GM19239 (cell line): ENCODE results near the gene OCRL.

ENCODE experiments used
- DNase-seq: peaks from one replicate; pipeline ENCODE4 v3.0.0; 2011; ENCODE audit warnings: low spot score; ENCODE audit not compliant: insufficient read length
- FAIRE-seq: peaks from 2 replicates; lab custom pipeline; 2011; peaks lifted over from hg19 to GRCh38; lab: Jason Lieb, UNC

The OCRL gene

GRCh38 chrX:129577473-129577872, 37.4 kb downstream of the OCRL start:
- DNase-seq (no peak), FAIRE-seq (peak; percentile 11)

DNA sequence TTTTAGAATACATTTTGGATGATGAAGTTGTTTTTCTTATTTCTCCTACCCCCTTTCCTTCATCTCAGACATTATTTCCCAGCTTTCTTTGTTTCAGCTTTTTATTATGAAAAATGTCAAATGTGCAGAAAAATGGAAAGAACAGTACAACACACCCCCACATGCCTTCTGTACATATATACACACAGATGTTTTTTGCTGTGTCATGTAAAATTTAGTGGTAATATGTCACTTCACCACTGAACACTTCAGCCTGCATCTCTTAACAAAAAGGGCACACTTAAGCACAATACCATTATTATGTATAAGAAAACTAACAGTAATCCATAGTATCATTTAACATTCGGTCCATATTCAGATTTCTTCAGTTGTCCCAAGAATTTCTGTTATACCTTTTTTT, 37.8 kb downstream of the OCRL start:
- DNase-seq (no peak), FAIRE-seq (no peak)

GRCh38 chrX:129581904-129582303, 41.8 kb downstream of the OCRL start:
- no peak for FAIRE-seq

GRCh38 chrX:129585167-129585566, 45.1 kb downstream of the OCRL start:
- no peak for DNase-seq
- peak; percentile 14 for FAIRE-seq

More at GRCh38 chrX:129581904-129582303, 41.8 kb downstream of the OCRL start:
- DNase-seq: no peak

GRCh38 chrX:129585691-129586090, 45.6 kb downstream of the OCRL start:
- FAIRE-seq (no peak), DNase-seq (no peak)

- FAIRE-seq: no peak
Measured at GRCh38 chrX:129586446-129586845, 46.4 kb downstream of the OCRL start.

GRCh38 chrX:129590596-129590995, 50.5 kb downstream of the OCRL start:
- FAIRE-seq (no peak), DNase-seq (no peak)

More at GRCh38 chrX:129586446-129586845, 46.4 kb downstream of the OCRL start:
- no peak for DNase-seq

DNA sequence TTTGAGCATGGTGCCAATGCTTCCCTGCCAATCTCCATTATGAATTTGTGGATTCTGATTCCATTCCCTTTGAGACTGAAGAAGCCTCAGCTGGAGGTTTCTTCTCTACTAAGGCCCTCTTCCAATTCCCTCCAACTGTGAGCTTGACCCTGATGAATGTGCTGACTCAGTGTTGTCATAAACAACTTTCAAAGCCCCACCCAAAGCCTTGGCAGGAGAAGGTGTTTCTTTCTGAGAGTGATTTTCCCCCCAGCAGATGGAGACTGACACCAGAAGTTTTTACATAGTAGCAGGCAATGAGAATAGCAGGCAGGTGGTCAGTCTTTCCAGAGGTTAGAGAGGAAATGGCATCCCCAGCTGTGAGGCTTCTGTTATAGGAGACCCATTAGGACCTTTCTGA, 53.1 kb downstream of the OCRL start:
- DNase-seq (no peak), FAIRE-seq (no peak)

- FAIRE-seq (no peak), DNase-seq (no peak)
Measured at GRCh38 chrX:129594781-129595180, 54.7 kb downstream of the OCRL start.

- no peak for FAIRE-seq
- no peak for DNase-seq
Measured at GRCh38 chrX:129596077-129596476, 56.0 kb downstream of the OCRL start.

- no peak for DNase-seq
- FAIRE-seq: no peak
Measured at GRCh38 chrX:129597905-129598304, 57.8 kb downstream of the OCRL start.

DNA sequence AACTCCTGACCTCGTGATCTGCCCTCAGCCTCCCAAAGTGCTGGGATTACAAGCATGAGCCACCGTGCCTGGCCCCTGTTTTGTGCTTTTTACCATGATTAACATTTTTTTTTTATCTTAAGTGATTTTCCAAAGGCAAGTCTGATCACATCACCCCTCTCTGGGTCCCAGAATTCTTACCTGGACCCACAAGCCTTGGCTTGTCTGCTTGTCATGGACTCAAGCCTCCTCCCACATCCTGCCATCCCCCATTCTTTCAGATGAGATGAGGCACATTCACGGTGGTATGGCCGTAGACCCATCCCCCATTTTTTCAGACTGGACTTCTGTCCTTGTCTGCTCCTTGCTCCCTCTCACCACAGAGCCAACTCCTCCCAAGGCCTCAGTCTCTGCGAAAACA, 59.4 kb downstream of the OCRL start:
- FAIRE-seq: no peak
- DNase-seq: no peak

DNA sequence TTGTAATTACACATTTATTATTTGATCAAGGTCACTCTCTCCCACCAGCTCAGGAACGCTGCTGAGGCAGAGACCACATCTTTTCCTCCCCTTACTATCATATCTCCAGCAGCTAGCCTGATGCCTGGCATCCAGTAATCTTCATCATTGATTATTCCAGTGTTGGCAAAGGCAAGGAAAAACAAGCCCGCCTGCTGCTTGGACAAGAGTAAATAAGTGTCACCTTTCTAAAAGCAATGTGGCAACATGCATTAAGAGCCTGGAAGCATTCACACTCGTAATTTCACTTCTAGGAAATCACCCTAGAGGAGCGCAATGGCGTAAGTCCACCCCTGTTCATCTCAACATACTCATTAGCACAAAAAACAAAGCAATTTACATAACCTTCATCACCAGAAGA, 59.9 kb downstream of the OCRL start:
- DNase-seq (no peak), FAIRE-seq (no peak)

DNA sequence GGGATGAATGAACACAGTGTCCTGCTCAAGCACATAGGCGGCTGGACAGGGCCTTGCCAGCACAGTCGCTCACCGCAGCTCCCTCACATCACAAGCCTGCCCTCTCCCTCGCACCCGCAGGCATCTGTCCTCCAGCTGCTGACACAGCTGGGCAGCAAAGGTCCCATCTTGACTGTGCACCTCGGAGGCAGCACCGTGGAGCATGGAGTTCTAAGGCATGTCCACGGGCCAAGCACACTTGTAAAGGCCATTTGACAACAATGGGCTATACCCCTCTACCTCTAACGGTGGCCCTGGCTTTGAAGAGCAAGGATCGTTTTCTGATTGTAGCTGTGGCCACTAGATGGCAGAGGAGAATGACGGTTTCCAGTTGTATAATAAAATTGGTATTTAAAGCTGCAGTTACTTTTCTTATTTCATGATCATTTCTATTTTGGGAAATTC, 60.9 kb downstream of the OCRL start:
- FAIRE-seq: peak; percentile 87
- no peak for DNase-seq

GRCh38 chrX:129606918-129607317, 66.9 kb downstream of the OCRL start:
- DNase-seq (peak; percentile 28), FAIRE-seq (no peak)

DNA sequence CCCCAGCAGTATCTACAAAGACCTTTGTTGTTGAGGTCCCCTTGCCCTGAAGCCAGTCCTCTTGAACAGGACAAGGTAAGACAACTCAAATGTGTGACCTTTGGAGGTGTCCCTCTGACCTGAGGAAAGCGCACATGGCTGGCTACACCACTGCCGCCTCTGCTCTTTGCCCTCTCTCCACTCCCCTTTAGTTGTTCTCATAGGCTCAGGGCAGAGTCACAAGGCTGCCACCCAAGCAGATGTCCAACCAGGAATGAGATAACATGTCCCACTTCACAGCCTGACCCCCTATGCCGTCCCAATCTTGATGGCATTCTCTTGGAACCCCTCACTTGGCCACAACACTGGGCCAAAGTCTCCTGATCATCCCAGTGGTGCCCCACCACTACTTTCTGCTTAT, 68.4 kb downstream of the OCRL start:
- no peak for FAIRE-seq
- DNase-seq: no peak

- no peak for DNase-seq
- FAIRE-seq: no peak
Measured at GRCh38 chrX:129609395-129609794, 69.3 kb downstream of the OCRL start.

DNA sequence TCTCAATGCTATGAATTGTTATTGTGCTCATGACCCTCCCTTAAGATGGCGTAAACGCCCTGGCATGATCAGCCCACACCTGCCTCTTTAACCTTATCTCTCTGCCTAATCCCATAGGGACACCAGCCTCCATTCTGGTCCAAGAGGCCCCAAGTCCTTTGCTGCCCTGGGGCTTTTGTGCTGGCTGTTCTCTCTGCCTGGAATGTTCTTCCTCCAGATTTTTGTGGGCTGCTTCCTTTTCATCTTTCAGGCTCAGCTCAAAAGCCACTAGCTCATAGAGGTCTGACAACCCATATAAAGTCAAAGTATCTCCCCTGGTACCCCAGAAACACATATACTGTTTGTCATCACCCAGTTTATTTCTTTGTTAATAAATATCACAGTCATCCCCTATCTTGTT, 72.3 kb downstream of the OCRL start:
- DNase-seq (no peak), FAIRE-seq (no peak)

DNA sequence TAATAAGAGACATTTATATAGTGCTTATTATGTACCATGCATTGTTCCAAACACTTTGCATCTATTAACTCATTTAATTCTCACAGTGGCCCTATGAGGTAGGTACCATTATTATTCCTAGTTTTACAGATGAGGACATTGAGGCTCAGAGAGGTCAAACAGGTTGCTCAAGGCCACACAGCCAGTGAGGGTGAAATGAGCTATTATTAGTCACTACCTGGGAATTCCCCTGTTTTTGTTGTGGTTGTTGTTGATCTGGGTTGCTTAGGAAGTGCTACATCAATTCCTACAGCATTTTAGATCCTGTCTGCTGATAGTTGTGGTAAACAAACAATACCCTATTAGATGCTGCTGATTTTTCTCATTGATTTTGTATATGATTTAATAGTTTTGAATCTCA, 73.5 kb downstream of the OCRL start:
- DNase-seq (no peak), FAIRE-seq (no peak)

DNA sequence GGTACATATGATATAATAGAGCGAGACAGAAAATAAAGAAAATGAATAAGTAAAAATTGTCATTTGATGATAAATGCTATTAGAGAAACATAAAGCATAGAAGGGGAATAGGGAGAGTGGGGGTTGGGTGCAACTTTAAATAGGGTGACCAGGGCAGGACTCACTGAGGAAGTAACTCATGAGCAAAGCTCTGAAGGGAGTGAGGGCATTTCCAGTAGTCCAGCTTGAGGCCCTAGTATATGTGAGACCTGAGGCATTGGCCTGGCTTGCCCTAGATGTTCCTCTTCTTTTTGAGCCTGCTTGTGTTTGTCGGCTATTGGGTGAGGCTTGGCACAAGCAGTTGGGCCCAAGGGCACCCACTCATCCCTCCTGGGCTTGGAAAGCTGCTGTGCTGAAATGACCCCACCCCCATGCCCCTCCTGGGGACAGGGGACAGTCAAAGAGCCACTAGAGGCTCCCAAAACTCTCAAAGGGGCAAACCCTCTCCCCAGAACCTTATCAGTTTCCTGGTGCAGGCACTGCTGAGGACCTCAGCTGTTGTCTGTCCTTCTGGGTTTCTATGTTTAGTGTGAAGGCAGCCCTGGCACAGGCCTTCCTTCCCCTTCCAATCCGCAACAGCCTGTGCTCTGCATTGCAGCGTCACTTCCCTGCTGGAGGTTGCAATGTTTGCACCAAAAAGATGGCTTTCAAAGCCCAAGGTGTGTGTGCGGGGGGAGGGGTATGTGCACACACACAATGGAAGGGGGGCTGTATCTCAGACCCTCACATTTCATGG, 74.6 kb downstream of the OCRL start:
- FAIRE-seq (no peak), DNase-seq (no peak)

DNA sequence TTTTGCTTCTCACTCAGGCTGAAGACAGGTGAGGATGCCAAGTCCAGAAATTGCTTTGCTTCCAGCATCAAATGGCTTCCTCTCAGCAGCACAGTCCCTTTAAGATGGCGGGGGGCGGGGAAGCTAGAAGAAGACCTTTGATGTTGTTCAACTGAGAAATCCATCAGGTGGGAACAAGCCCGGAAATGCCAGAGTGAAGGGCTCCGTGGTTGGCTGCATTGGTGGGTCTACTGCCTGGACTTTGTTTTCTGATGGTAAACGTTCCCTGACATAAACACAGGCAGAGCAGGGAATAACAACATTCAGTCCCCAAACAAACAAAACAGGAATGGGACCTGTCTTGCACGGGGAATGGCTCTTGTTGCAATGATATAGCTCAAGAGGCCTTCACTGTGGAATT, 77.4 kb downstream of the OCRL start:
- DNase-seq (no peak), FAIRE-seq (no peak)

DNA sequence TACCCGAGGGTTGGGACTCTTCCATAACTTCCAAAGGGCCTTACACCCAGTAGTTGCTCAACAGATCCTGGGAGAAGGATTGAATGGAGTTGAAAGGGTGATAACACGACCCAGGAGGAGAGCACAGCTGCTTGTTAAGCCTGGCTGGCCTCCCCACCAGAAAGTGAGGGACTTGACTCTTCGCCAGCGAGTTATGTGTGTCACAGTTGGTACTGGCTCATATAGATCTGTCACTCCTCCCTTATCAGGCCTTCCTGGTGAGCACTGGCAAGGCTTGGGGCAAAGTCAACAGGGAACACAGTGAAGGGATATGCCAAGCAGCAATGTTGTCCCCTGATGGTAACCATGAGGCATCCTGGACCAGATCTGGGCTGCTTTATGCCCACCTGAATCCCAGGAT, 78.9 kb downstream of the OCRL start:
- DNase-seq: no peak
- no peak for FAIRE-seq
